A673 (cell line): ENCODE results near the gene AGAP1.

Experiments used
- EZH2 ChIP-seq: fragments of 200-600 bp; sonication (generic); IDR thresholded peaks from 2 replicates; pipeline ENCODE4 v1.6.1; 2017; ENCODE audit warnings: borderline replicate concordance, low read depth, mild to moderate bottlenecking, mixed read lengths, antibody characterized with exemption, low read length; ENCODE audit not compliant: poor library complexity, severe bottlenecking
- TF ChIP-seq, protein P1 (sequence below): fragments of 300-800, 200-600 bp; sonication (generic); conservative IDR thresholded peaks from 2 replicates; pipeline ENCODE4 v1.5.1; 2017; ENCODE audit warnings: low read depth, mild to moderate bottlenecking, antibody characterized with exemption, low read length, moderate library complexity, mixed read lengths

DNA sequence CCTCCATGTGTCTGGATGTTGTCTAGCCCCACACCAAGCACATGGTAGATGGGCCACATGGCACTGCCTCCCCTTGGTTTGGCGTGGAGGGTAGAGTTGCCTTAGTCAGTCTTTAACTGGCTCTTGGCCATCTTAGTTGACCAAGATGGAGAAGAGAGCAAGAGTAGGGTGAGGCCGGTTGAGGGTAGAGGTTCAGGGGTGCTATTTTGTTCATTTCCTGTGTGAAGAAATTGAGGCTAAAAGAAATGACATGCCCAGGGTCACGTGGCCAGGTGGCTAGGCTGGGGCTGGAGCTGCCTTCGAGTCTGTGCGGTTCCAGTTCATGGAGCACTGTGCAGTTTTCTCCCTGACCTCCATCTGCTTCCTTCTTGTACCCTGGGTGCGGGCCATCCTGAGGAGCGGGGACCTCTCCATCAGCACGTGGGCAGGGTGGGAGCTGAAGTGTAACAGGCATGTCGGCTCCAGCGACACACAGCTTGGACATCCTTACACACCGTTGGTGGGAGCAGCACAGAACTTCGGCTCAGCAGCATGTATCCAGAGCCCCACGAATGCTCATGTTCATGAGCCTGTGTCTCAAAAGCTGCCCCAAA, 461.1 kb downstream of the AGAP1 start:
- TF ChIP-seq, protein P1, sequence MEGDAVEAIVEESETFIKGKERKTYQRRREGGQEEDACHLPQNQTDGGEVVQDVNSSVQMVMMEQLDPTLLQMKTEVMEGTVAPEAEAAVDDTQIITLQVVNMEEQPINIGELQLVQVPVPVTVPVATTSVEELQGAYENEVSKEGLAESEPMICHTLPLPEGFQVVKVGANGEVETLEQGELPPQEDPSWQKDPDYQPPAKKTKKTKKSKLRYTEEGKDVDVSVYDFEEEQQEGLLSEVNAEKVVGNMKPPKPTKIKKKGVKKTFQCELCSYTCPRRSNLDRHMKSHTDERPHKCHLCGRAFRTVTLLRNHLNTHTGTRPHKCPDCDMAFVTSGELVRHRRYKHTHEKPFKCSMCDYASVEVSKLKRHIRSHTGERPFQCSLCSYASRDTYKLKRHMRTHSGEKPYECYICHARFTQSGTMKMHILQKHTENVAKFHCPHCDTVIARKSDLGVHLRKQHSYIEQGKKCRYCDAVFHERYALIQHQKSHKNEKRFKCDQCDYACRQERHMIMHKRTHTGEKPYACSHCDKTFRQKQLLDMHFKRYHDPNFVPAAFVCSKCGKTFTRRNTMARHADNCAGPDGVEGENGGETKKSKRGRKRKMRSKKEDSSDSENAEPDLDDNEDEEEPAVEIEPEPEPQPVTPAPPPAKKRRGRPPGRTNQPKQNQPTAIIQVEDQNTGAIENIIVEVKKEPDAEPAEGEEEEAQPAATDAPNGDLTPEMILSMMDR, result no peak
- no peak for TF ChIP-seq EZH2
